D341Med (cell line): ENCODE data around the gene PRCP.

ENCODE experiments used
- DNase-seq: peaks from one replicate; pipeline ENCODE4 v3.0.0; 2012; ENCODE audit warnings: low spot score

PRCP gene

DNA sequence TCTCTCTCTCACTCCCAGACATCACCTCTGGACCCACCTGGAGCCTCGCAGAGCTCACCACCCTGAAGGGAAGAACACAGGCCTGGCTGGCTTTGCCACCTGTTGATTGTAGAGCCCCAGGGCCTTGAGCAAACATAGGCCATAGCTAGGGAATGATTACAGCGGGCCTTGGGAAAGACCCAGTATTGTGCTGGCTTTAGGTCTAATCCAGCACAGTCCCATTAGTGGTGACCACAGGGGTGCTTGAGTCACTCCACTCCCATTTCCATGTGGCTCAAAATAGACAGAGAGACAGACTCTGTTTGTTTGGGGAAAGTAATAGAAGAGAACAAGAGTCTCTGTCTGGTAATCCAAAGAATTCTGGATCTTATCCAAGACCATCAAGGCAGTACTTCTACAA lies 123.9 kb downstream of the PRCP start:
- DNase-seq = no peak

DNA sequence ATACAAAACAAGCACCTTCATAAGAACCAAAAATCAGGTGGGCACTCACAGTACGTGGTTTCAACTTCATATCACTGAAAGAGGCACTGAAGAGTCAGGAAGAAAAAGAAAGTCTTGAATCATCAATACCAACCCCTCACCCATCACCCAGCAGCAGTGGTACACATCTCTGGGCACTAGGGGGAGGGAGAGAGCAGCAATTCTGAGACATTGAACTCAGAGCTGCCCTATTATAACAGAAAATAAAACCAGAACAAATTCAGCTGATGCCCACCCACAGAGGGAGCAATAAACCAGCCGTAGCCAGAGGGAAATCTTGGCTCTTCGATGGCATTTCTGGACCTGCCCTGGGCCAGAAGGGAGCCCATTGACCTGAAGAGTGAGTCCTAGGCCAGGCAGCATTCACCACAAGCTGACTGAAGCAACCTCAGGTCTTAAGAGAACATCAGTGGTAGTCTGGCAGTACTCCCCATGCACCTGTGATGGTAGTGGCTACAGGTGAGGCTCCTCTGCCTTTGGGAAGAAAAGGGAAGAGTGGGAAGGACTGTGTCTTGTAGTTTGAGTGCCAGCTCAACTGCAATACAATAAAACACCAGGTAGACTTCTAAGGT lies 124.4 kb downstream of the PRCP start:
- peak; percentile 43 for DNase-seq

DNA sequence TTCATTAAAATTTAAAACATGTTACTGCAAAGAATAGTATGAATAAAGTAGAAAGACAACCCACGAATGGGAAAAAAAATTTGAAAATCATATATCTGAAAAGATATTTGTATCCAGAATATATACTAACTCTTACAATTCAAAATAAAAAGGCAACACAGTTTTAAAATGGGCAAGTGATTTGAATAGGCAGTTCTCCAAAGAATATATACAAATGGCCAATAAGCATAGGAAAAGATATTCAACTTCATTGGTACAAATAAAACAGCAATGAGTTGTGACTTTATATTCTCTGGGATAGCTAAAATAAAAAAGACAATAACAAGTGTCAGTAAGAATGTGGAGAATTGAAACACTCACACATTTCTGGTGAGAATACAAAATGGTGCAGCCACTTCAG lies 125.0 kb downstream of the PRCP start:
- no peak for DNase-seq
